Measurements from ENCODE around the gene DDX52.
"Not testable (repeated sequence)": the region's sequence is repeated elsewhere in the genome, so short reads cannot be mapped to it uniquely, and the experiment has no call there.

DDX52 gene

GRCh38 chr17:37643118-37643766, at the start of gene DDX52:
Gene DDX52, minus strand, starts transcription at chr17:37643446. Its CDS starts 26 bp downstream, at chr17:37643420.
- DNase-seq = peak; percentile 38

- DNase-seq = no peak
Observed at GRCh38 chr17:37691807-37692206, 48.6 kb upstream of the DDX52 start.

GRCh38 chr17:37689317-37689716, 46.1 kb upstream of the DDX52 start:
- DNase-seq = no peak

DNA sequence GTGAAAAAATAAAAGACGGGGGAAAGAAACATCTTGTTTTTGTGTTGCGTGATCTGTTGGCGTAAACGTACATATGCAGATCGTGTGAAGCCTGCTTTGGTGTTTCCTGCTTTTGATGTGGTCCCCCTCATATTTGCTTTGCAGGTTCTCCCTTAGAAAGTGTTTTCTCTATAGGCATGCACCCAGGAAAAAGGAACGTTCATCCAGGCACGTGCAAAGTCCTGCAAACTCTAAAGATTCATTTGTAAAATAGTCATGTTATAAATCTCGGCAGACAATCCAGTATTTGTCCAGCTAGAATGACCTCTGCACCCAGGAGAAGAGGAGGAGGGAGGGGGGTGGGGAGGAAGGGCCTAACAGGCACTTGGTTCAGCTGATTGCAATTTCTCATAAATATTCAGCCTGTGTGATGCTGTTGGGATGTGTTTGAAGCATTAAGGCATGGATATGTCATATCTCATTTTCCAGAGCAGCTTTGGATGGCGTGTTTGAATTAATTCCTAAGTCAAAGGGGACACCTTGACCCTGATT, 40.3 kb upstream of the DDX52 start:
- DNase-seq = no peak

- no peak for DNase-seq
Observed at GRCh38 chr17:37682007-37682406, 38.8 kb upstream of the DDX52 start.

DNA sequence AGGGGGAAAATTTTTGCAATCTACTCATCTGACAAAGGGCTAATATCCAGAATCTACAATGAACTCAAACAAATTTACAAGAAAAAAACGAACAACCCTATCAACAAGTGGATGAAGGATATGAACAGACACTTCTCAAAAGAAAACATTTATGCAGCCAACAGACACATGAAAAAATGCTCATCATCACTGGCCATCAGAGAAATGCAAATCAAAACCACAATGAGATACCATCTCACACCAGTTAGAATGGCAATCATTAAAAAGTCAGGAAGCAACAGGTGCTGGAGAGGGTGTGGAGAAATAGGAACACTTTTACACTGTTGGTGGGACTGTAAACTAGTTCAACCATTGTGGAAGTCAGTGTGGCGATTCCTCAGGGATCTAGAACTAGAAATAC, 36.7 kb upstream of the DDX52 start:
- not testable (repeated sequence) for DNase-seq

GRCh38 chr17:37678036-37678435, 34.8 kb upstream of the DDX52 start:
- DNase-seq = no peak

DNA sequence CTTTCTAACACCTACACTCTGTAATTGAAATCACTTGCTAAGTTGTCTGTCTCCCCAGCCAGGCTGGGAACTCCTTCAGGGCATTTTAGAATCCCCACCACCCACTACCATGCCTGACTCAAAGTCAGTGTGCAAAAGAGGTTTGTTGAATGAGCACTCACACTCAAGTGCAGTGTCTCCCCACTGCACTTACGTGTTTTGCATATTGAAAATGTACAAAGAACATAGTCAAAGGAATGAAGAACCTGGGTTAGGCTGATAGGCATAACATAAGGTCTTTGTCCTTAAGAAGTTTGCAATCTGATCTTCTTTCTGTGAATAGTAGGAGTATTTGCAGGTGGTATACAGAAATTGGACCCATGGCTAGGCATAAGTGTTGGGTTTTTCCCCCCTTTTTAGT, 33.8 kb upstream of the DDX52 start:
- DNase-seq = no peak

DNA sequence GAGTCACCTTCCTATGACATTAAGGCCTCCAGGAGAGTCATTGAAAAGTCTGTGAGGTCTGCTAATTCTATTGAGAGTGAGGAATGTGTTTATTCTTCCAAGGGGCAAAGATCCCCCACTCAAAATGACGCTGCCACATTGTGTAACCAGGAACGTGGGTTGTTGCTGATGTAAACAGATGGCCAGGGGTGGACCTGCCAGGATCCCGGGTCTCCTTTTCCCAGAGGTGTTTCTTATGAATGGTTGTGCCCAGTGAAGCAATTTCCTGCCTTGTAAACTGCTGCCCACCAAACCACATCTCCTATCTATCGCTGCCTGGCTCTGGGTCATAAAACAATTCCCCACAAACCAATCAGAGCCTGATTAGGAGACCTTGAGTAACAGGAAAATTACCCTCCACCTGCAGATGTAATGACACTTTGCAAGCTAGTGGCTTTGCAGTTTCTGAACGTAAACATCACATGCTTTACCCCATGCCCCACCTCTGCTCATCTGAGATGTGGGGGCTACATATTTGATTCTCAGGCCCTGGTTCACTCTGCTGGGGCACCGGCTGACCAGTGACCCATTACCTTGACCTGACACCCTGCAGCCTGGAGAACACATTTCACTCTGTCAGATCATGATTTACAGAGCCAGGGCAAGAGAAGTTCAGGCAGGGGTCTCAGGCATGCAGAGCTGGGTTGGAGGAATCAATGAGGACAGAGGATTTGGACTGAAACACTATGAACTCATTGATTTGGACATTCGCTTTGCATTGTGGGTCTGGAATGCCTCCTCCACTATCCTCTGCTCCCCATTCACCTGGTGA, 33.1 kb upstream of the DDX52 start:
- DNase-seq = no peak

DNA sequence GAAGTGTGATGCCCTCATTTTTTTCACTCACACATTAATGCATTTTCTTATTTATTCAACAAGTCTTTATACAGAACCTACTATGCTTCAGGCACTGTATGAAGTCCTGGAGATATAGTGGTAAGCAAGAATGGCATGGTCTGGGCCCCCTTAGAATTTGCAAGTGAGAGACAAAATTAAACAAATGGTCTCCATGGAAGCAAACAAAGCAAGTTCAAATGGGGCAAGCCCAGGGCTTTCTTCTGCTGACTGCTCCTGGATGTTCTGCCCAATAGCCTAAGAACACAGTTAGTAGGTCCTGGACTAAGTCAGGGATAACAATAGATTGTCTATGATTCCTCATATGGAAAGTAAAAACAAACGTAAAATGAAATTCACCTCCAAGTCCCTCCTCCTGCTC, 31.3 kb upstream of the DDX52 start:
- no peak for DNase-seq

DNA sequence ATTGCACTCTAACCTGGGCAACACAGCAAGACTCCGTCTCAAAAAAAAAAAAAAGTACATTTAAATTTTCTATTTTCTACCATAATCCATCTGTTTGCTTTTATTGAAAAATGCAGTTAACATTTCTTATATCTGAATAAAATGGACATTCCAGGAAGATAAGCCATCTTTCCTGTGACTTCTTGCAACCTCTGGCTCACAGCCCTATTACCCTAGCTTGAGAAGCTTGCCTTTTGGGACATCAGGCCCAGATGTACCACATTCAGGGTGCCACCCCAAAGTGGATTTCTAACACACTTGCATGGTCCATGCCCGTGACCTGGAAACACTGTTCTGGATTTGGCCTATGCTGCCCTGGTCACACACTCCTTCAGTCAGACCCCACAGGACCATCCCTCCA, 30.1 kb upstream of the DDX52 start:
- no peak for DNase-seq

DNA sequence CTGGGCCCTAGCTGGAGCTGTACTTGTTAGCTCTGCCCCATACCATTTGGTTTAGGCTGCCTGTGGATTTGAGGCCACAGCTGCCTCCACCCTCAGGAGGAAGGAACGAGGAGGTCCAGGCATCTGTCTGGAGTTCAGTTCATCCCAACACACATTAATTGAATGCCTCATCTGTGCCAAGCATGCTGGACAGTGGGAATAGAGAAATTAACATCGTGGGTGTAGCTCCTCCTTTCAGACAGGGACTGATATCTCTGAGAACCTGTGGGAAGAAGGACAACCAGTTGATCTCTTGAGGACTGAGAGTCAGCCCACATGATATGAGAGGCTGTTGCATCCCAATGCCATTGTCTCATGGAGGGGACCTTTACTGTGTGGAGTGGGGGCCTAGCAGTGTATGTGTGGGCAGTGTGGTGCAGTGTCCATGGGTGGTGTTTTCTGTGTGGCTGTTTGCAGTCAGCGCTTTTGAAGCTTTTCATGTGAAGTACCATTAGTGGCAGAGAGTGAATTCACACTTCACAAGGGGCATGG, 29.4 kb upstream of the DDX52 start:
- no peak for DNase-seq

GRCh38 chr17:37671824-37672547, 28.7 kb upstream of the DDX52 start:
- DNase-seq = no peak

GRCh38 chr17:37671028-37671823, 28.0 kb upstream of the DDX52 start:
- DNase-seq = no peak

GRCh38 chr17:37667039-37667438, 23.8 kb upstream of the DDX52 start:
- no peak for DNase-seq

GRCh38 chr17:37664214-37664613, 21.0 kb upstream of the DDX52 start:
- no peak for DNase-seq

- DNase-seq = no peak
Observed at GRCh38 chr17:37662353-37662752, 19.1 kb upstream of the DDX52 start.

DNA sequence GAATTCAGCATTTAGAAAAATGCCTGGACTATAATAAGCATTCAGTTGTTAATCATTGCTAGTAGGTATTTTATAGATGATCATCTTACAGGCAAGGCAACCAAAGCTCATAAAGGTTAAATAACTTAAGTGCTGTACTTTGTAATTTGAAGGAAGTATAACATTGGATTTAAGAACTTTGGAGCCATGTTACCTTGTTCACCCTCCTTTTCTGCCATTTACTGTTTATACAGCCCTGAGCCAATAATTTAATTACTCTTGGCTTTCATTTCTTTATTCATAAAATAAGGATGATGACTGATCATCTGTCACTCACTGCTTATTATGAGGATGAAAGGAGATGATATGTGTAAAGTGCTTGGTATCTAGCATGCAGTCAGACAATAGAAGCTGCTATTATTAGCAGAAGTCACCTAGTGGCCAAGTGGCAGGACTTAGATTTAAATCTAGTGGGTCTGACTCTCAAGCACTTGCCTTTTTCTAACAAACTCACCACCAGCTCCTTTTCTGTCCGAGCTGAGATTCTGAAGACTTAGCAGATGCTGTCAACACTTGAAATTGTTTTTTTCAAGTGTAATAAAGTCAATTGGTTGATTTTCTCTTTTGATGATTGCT, 18.3 kb upstream of the DDX52 start:
- DNase-seq = no peak

- no peak for DNase-seq
Observed at GRCh38 chr17:37659925-37660324, 16.7 kb upstream of the DDX52 start.

- no peak for DNase-seq
Observed at GRCh38 chr17:37657202-37657601, 14.0 kb upstream of the DDX52 start.

GRCh38 chr17:37651849-37652248, 8.6 kb upstream of the DDX52 start:
- DNase-seq = no peak

GRCh38 chr17:37650419-37651003, 7.3 kb upstream of the DDX52 start:
- DNase-seq = no peak

Measured in SHP77 treated with DMSO at 0.1 percent for 48 hours (cell line).